GM21619 (cell line): ENCODE measurements around the gene ZNF585A.

Source experiments
- ATAC-seq: cut with Tn5 transposase; IDR thresholded peaks from one replicate; pipeline ENCODE4 v1.9.1; 2021; ENCODE audit not compliant: unreplicated experiment

ZNF585A gene

GRCh38 chr19:37095859-37096258 lies 76.6 kb downstream of the ZNF585A start:
- no peak for ATAC-seq
